DMS153 (cell line): Measurements from ENCODE around the gene LRRC27.
A peak's percentile ranks its signal among the peaks of the same experiment; 100 is the strongest.
"Not testable (repeated sequence)": the region's sequence is repeated elsewhere in the genome, so short reads cannot be mapped to it uniquely, and the experiment has no call there.

Experiments used
- DNase-seq: peaks from one replicate; lab custom pipeline; 2025; lab: John Stamatoyannopoulos, UW

LRRC27 gene

GRCh38 chr10:132331601-132332432, at the start of gene LRRC27:
Gene LRRC27 (plus strand): TSS chr10:132332193. CDS start chr10:132333525, 1,332 bp downstream.
- DNase-seq = peak; percentile 96

- no peak for DNase-seq
These were observed 49.1 kb upstream of the LRRC27 start for GRCh38 chr10:132282667-132283603.

DNA sequence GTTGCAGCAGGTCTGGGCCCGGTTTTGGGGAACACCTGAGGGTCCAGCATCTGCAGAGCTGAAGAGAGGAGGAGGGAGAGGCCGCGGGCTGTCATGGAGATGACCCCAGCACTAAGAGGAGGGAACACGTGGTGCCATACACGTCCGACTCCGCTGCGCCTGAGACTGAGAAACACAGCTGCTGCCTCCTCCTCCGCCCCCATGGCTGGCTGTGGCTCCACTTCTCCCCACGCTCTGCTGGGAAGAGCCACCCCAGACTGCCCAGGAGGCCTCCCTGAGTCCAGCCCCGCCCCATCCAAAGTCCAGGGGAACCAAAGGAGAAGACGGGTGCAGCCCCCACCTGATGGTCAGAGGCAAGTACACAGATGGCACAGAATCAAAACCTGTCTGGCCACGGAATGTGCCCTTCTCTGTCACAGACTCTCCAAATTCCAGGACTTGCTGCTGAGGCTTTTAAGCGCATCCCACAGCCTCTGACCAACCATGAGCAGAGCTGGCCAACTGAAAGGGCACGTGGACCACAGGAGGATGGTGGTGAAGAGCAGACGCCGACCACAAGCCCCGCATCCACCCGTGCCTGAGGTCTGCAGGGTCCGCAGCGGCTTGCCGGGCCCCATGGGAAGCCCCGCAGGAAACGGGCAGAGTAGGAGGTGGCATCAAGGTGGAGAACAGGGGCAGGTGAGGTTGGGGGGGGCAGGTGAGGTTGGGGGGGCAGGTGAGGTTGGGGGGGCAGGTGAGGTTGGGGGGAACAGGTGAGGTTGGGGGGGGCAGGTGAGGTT, 48.2 kb upstream of the LRRC27 start:
- DNase-seq = no peak

GRCh38 chr10:132289439-132289838, 42.6 kb upstream of the LRRC27 start:
- DNase-seq = no peak

DNA sequence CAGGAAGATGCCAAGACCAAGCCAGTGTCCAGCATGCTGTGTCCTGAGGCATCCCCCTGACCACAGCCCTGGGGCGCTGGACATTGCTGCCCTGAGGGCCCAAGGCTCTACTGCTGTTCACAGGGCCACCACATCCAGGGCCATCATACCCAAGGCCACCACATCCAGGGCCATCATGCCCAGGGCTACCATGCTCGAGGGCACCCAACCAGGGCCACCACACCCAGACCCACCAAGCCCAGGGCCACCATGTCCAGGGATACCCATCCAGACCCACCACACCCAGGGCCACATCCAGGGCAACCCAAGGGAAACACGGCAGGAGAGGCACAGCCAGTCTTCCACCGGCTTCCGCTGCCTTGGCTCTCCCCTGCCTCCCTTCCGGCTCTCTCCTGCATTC, 41.4 kb upstream of the LRRC27 start:
- no peak for DNase-seq

DNA sequence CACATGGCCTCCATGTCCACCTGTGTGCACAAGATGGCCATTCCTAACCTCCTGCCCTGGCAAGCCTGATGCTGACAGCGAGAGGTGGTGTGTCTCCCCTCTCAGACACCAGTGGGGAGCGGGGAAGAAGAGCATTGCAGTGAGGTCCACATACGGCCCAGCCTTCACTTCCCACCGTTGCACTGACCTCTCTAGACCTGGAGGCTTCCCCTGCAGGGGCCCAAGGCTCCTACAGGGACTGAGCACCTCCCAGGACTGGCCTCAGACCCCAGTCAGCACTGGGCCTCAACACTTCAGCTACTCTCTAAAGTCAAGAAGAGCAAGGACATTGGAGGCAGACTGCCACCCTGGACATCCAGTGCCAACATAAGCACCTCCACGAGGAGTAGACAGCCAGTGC, 40.2 kb upstream of the LRRC27 start:
- DNase-seq = no peak

GRCh38 chr10:132292287-132293200, 39.4 kb upstream of the LRRC27 start:
- no peak for DNase-seq

- DNase-seq = peak; percentile 17
These were observed 38.7 kb upstream of the LRRC27 start for GRCh38 chr10:132293201-132293812.

DNA sequence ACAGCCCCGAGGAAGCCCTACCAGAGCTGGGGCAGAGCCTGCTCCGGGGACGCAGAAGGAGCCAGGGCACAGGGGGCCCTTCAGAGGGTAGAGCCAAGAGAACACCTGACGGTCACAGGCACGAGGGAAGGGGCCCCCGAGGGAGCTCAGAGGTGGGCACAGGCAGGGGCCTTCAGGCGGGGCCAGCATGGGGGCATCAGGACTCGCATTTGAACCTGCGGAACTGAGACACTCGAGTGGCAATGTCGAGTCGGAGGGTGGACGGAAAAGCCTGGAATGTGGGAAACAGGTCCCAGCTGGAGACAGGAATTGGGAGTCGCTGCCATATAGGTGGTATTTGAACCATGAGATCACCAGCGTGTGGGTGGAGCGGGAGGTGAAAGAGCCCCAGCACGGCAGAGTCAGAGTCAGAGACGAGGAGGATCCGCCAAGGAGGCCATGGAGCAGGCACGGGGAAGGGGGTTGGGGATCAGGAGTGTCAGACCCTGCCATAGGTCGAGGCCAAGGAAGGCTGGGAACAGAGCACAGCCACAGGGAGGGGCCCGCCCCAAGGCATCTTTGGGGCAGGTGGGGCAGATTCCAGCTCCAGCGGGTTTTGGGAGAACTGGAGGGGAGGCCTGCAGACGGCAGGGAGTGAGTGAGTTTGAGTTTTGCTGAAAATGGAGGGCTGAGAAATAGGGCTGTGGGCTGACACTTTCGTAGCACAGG, 38.0 kb upstream of the LRRC27 start:
- DNase-seq = no peak

DNA sequence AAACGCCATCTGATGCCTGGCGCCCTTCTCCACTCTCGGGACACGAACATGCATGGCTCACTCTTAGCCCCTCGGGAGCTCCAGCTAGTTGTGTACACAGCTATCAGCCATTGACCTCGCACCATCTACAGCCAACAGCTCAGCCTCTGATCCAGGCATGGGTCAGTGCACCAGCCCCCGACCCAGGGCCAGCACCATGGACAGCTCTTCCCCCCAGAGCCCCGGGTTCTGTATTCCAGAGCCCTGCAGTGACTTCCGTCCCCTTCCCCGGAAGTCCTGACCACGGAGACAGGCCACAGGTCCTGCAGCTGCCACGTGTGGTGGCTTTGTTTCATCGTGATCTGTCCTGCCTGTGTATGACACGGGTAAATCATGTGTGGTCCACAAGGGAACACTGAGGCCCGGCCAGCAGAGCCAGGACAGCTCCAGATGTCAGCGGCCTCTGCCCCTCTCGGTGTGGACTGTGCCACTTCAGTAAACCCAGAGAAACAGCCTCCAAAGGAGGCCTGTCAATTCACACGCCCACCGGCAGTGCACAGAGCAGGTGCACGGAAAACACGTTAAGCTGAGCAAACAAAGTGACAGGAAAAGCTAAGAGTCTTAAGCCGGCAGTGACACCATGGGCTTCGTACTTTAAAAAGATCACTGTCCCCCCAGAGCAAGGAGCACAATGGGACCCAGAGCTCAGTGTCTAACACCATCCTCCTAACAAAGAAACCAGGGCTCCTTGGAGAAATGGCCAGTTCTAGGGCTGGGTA, 37.3 kb upstream of the LRRC27 start:
- peak; percentile 34 for DNase-seq

- DNase-seq = not testable (repeated sequence)
These were observed 36.5 kb upstream of the LRRC27 start for GRCh38 chr10:132295481-132295880.

DNA sequence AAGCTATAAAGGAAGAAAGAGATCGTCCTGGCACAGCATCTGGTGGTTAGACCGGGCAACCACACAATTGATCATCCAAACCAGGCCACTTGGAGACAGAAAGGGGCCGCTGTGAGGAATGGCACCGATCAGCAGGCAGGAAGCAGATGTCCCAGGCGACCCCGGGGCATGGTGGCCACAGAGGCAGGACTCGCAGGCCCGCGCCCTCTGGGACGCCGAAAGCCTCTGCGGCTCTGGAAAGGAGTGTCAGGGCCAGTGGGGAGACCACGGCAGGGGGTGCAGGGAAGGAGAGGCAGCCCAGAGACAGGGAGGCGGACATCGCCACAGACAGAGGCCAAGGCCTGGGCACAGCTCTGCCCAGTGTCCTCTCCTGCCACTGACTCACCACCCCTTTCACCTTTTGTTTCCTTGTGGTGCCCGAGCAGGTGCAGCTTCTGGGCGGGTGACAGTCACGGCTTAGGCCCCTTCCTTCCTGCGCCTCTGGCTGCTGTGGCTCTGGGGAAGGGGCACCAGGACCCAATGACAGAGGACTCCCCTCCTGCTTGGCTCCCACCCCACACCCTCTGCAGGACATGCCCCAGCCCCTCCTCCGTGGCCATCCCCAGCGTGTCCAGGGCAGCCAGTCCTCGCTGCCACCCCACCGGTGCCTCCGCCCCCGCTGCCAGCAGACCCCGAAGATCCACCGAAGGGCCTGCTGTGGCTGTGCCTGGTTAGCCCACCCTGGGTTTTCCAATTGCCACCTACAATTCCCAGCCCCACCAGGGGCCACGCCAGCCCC, 35.1 kb upstream of the LRRC27 start:
- no peak for DNase-seq

- DNase-seq = peak; percentile 34
These were observed 34.5 kb upstream of the LRRC27 start for GRCh38 chr10:132297526-132297925.

- no peak for DNase-seq
These were observed 33.7 kb upstream of the LRRC27 start for GRCh38 chr10:132298038-132298881.

DNA sequence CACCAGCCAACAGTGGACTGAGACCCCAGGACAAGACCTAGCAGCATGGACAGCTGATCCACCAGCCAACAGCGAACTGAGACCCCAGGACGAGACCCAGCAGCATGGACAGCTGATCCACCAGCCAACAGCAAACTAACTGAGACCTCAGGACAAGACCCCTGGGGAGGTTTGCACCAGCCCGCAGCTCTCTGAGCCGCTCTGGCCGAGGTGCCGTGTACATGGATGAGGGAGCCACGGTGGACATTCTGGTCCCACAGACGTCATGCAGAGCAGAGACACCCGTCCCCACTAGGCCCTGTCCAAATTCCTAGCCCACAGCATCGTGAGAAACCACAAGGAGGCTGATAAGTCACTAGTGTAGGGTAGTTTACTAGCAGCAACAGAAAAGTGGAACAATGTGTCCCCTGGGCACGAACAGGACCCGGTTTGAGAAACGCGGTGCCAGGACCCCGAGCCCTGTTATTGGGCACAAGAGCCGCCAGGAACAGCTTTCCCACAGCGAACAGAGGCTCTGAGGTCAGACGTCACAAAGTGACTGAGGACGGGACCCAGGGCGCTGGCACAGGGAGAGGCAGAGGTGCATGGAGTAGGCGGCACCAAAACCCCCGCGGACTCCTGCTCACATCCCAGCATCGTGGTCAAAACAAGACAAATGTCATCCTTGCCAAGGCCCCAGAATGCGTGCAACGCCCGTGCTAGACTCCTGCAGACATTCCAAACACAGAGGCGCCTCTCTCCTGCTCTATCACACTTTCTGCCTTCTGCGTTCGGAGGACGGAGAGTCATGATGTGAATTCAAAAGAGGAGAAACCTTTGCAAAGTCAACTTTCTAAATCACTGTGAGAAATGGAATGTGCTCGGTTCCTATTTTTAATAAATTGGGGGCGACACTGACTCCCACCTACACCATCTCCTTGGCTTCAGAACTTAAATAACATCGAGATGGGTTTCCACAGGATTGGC, 32.3 kb upstream of the LRRC27 start:
- DNase-seq = no peak

DNA sequence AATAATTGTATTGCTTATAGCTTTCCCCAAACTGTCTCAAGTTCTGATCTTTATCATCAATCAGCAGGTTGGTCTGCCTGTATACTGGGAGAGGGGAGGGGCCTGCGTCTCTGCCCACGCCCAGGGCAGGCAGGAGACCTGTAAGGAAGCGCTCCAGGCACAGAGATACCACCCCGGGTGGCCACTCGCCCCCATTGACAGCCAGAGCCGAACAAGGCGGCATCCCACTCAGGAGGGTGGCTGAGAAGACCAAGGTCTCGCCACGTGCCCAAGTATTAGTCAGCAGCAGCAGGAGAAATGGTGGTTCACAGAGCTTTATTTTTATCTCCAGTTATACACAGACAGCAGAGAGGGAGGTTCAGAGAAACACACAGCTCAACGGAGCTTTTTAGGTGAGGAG, 31.4 kb upstream of the LRRC27 start:
- DNase-seq = no peak
